Stimulated activated CD8-positive, alpha-beta memory T cell treated with anti-CD3 and anti-CD28 coated beads, Interleukin-4, amount 100 ng/mL, for 48 hours (primary cell): ENCODE results near the gene TAS2R39.
"Not testable (repeated sequence)": the region's sequence is repeated elsewhere in the genome, so short reads cannot be mapped to it uniquely, and the experiment has no call there.

ENCODE experiments used
- DNase-seq: peaks from one replicate; pipeline ENCODE4 v3.0.0-alpha.2; 2020

The TAS2R39 gene

GRCh38 chr7:143183024-143183423, at the start of gene TAS2R39:
Gene TAS2R39 (plus strand): TSS chr7:143183419. CDS start chr7:143183419, 0 bp downstream.
- no peak for DNase-seq

GRCh38 chr7:143147070-143147469, 36.1 kb upstream of the TAS2R39 start:
- DNase-seq, result no peak

GRCh38 chr7:143148050-143148449, 35.2 kb upstream of the TAS2R39 start:
- DNase-seq, result no peak

- DNase-seq, result no peak
Measured at GRCh38 chr7:143148651-143149050, 34.6 kb upstream of the TAS2R39 start.

- DNase-seq, result not testable (repeated sequence)
Measured at GRCh38 chr7:143150696-143151095, 32.5 kb upstream of the TAS2R39 start.

- DNase-seq, result not testable (repeated sequence)
Measured at GRCh38 chr7:143158617-143159016, 24.6 kb upstream of the TAS2R39 start.

- DNase-seq, result no peak
Measured at GRCh38 chr7:143171697-143172096, 11.5 kb upstream of the TAS2R39 start.

GRCh38 chr7:143172354-143172753, 10.9 kb upstream of the TAS2R39 start:
- no peak for DNase-seq

GRCh38 chr7:143176128-143176527, 7.1 kb upstream of the TAS2R39 start:
- no peak for DNase-seq

- no peak for DNase-seq
Measured at GRCh38 chr7:143177374-143178119, 5.7 kb upstream of the TAS2R39 start.

GRCh38 chr7:143180771-143181170, 2.4 kb upstream of the TAS2R39 start:
- DNase-seq, result not testable (repeated sequence)

GRCh38 chr7:143181349-143181748, 1.9 kb upstream of the TAS2R39 start:
- DNase-seq, result no peak

GRCh38 chr7:143185551-143185950, 2.3 kb downstream of the TAS2R39 start:
- no peak for DNase-seq

GRCh38 chr7:143188994-143189393, 5.8 kb downstream of the TAS2R39 start:
- no peak for DNase-seq

GRCh38 chr7:143193880-143194279, 10.7 kb downstream of the TAS2R39 start:
- DNase-seq, result no peak

GRCh38 chr7:143199040-143199439, 15.8 kb downstream of the TAS2R39 start:
- DNase-seq, result no peak

GRCh38 chr7:143202161-143202560, 18.9 kb downstream of the TAS2R39 start:
- no peak for DNase-seq

GRCh38 chr7:143203386-143203785, 20.2 kb downstream of the TAS2R39 start:
- no peak for DNase-seq

GRCh38 chr7:143205560-143206293, 22.5 kb downstream of the TAS2R39 start:
- no peak for DNase-seq

- DNase-seq, result no peak
Measured at GRCh38 chr7:143210541-143210940, 27.3 kb downstream of the TAS2R39 start.

- DNase-seq, result not testable (repeated sequence)
Measured at GRCh38 chr7:143213478-143213877, 30.3 kb downstream of the TAS2R39 start.

- peak; percentile 66 for DNase-seq
Measured at GRCh38 chr7:143214789-143215679, 31.8 kb downstream of the TAS2R39 start.

GRCh38 chr7:143216151-143216550, 32.9 kb downstream of the TAS2R39 start:
- DNase-seq, result no peak
